Measurements from ENCODE around the gene LNX1. TPM values are rescaled to one million over a fixed set of nuclear protein-coding genes. Genes with fewer than 3 reads are reported as not detected.

Gene LNX1
- total RNA-seq, 1 experiment from 2014 or later: 3.3 TPM

DNA sequence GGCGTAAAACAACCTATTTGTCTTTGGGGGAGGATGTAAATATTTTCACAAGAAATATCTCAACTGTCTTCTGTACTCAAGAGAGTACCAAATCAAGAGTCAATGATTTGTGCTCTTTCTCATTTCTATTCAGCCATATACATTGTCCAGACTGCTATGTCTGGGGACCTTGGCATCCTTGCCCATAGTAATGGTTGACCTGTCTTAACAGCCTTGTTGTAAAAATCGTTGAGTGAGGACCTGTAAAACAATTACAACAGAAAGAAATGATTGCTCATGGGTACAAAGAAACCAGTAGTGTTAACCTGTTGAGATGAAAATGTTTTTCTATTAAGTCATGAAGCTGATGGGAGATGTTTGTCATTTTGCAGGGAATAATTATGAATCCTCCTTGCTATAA is 56.6 kb downstream of the LNX1 start:
- TF ChIP-seq FOSL1 (IDR thresholded peaks at IDR 0.05; ENCODE audit: low read depth) (no peak), CBX3 (IDR thresholded peaks at IDR 0.05; ENCODE audit: low read depth) (no peak), RAD21 (IDR thresholded peaks at IDR 0.05; ENCODE audit: low read depth) (no peak), JUND (IDR thresholded peaks at IDR 0.05) (no peak), SIN3A (IDR thresholded peaks at IDR 0.05; ENCODE audit: low read depth) (no peak), POLR2A (IDR thresholded peaks at IDR 0.05; ENCODE audit: borderline replicate concordance, extremely low read depth, insufficient read depth, insufficient read length) (no peak), TCF7L2 (IDR thresholded peaks at IDR 0.05; ENCODE audit: borderline replicate concordance, extremely low read depth, insufficient read depth, insufficient read length) (no peak), SRF (IDR thresholded peaks at IDR 0.05; ENCODE audit: low read depth) (no peak), EGR1 (IDR thresholded peaks at IDR 0.05; ENCODE audit: low read depth) (no peak), CTCF (IDR thresholded peaks at IDR 0.05 in 2 of 3, conservative IDR thresholded peaks at IDR 0.05 in 1 of 3; ENCODE audit: borderline replicate concordance in 1 of 3, insufficient read depth in 1 of 3, low read depth in 2 of 3, low read length in 2 of 3) (no peak), EZH2phosphoT487 (IDR thresholded peaks at IDR 0.05; ENCODE audit: borderline replicate concordance) (no peak), ZNF274 (IDR thresholded peaks at IDR 0.05; ENCODE audit: low read depth, low read length) (no peak), POLR2AphosphoS5 (IDR thresholded peaks at IDR 0.05; ENCODE audit: low read depth, low read length) (no peak), ZFX (IDR thresholded peaks at IDR 0.05) (no peak), ELF1 (IDR thresholded peaks at IDR 0.05; ENCODE audit: borderline replicate concordance, low read depth) (no peak), EZH2 (IDR thresholded peaks at IDR 0.05) (no peak)
- TF ChIP-seq, protein P1, sequence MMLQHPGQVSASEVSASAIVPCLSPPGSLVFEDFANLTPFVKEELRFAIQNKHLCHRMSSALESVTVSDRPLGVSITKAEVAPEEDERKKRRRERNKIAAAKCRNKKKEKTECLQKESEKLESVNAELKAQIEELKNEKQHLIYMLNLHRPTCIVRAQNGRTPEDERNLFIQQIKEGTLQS (IDR thresholded peaks at IDR 0.05): no peak
- TF ChIP-seq, protein P2, sequence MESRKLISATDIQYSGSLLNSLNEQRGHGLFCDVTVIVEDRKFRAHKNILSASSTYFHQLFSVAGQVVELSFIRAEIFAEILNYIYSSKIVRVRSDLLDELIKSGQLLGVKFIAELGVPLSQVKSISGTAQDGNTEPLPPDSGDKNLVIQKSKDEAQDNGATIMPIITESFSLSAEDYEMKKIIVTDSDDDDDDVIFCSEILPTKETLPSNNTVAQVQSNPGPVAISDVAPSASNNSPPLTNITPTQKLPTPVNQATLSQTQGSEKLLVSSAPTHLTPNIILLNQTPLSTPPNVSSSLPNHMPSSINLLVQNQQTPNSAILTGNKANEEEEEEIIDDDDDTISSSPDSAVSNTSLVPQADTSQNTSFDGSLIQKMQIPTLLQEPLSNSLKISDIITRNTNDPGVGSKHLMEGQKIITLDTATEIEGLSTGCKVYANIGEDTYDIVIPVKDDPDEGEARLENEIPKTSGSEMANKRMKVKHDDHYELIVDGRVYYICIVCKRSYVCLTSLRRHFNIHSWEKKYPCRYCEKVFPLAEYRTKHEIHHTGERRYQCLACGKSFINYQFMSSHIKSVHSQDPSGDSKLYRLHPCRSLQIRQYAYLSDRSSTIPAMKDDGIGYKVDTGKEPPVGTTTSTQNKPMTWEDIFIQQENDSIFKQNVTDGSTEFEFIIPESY (IDR thresholded peaks at IDR 0.05; ENCODE audit: extremely low read depth, insufficient replicate concordance, low read length): no peak
- TF ChIP-seq, protein P3, sequence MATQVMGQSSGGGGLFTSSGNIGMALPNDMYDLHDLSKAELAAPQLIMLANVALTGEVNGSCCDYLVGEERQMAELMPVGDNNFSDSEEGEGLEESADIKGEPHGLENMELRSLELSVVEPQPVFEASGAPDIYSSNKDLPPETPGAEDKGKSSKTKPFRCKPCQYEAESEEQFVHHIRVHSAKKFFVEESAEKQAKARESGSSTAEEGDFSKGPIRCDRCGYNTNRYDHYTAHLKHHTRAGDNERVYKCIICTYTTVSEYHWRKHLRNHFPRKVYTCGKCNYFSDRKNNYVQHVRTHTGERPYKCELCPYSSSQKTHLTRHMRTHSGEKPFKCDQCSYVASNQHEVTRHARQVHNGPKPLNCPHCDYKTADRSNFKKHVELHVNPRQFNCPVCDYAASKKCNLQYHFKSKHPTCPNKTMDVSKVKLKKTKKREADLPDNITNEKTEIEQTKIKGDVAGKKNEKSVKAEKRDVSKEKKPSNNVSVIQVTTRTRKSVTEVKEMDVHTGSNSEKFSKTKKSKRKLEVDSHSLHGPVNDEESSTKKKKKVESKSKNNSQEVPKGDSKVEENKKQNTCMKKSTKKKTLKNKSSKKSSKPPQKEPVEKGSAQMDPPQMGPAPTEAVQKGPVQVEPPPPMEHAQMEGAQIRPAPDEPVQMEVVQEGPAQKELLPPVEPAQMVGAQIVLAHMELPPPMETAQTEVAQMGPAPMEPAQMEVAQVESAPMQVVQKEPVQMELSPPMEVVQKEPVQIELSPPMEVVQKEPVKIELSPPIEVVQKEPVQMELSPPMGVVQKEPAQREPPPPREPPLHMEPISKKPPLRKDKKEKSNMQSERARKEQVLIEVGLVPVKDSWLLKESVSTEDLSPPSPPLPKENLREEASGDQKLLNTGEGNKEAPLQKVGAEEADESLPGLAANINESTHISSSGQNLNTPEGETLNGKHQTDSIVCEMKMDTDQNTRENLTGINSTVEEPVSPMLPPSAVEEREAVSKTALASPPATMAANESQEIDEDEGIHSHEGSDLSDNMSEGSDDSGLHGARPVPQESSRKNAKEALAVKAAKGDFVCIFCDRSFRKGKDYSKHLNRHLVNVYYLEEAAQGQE (IDR thresholded peaks at IDR 0.05; ENCODE audit: low read depth): no peak
- no peak overlapping the region for H3K9ac ChIP-seq (ENCODE audit: low read length)
- H3K36me3 ChIP-seq (ENCODE audit: control insufficient read depth in 1 of 2, insufficient read depth in 2 of 2, low read length in 2 of 2): no peaks in the 10 kb centered on the region
- H3K4me2 ChIP-seq (ENCODE audit: low read length): no peak overlapping the region
- ATAC-seq (no peak), DNase-seq (ENCODE audit: low read depth, low spot score) (no peak)
- no peak overlapping the region for H3K4me3 ChIP-seq (replicated peaks in 1 of 2; ENCODE audit: low read depth in 1 of 2, low read length in 2 of 2)
- CTCF ChIA-PET: no interaction called here
- no peak overlapping the region for H3K27ac ChIP-seq (ENCODE audit: low read depth, low read length)
- H4K20me1 ChIP-seq (ENCODE audit: insufficient read depth): no peaks in the 10 kb centered on the region
- BruUV-seq (replicated peaks): no TSS peak
- no peaks in the 10 kb centered on the region for H3K4me1 ChIP-seq (ENCODE audit: control insufficient read depth in 1 of 2, insufficient read depth in 2 of 2, low read length in 2 of 2)
- H3K27me3 ChIP-seq (ENCODE audit: insufficient read depth, low read length): peaks cover 31% of the 10 kb centered on the region; the same call in 1 of the 2 replicates
- no peaks in the 10 kb centered on the region for H3K79me2 ChIP-seq (ENCODE audit: insufficient read depth, low read length)
- H3K9me3 ChIP-seq (ENCODE audit: control insufficient read depth in 1 of 2, insufficient read depth in 1 of 2, low read depth in 1 of 2, low read length in 2 of 2): no peaks in the 10 kb centered on the region
- intact Hi-C loops (cut with micrococcal nuclease): no loop called here
- H3K9me2 ChIP-seq (ENCODE audit: insufficient read depth): no peaks in the 10 kb centered on the region
- POLR2A ChIA-PET: no interaction called here
- H2AFZ ChIP-seq (ENCODE audit: low read depth, low read length, poor library complexity, severe bottlenecking): no peak overlapping the region
- RAD21 ChIA-PET (ENCODE audit: low non-redundant PET in 1 of 2, low total read pairs in 2 of 2, uncharacterized antibody in 2 of 2, unreplicated experiment in 2 of 2): no interaction called here

Measured in HCT116 (cell line).